ENCODE data around the gene PSMD9.

GRCh38 chr12:121843236-121843982, 45.2 kb upstream of the PSMD9 start:
- TF ChIP-seq POLR2AphosphoS5 (IDR thresholded peaks at IDR 0.05; ENCODE audit: insufficient read depth in 1 of 2, low read depth in 1 of 2) (no peak), POLR2A (IDR thresholded peaks at IDR 0.05) (no peak)
- TF ChIP-seq, protein P1, sequence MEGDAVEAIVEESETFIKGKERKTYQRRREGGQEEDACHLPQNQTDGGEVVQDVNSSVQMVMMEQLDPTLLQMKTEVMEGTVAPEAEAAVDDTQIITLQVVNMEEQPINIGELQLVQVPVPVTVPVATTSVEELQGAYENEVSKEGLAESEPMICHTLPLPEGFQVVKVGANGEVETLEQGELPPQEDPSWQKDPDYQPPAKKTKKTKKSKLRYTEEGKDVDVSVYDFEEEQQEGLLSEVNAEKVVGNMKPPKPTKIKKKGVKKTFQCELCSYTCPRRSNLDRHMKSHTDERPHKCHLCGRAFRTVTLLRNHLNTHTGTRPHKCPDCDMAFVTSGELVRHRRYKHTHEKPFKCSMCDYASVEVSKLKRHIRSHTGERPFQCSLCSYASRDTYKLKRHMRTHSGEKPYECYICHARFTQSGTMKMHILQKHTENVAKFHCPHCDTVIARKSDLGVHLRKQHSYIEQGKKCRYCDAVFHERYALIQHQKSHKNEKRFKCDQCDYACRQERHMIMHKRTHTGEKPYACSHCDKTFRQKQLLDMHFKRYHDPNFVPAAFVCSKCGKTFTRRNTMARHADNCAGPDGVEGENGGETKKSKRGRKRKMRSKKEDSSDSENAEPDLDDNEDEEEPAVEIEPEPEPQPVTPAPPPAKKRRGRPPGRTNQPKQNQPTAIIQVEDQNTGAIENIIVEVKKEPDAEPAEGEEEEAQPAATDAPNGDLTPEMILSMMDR (IDR thresholded peaks at IDR 0.05): no peak

All from vagina (tissue), 2 donors.